ENCODE data around the gene AGPAT4.

AGPAT4 gene

GRCh38 chr6:161292145-161292544 lies 18.3 kb upstream of the AGPAT4 start:
- H3K9me3 ChIP-seq: no peaks in the 10 kb centered on the region
- no peak for TF ChIP-seq CTCF (IDR thresholded peaks at IDR 0.05)
- DNase-seq: no peak
- no peaks in the 10 kb centered on the region for H3K36me3 ChIP-seq
- H3K27ac ChIP-seq: no peak overlapping the region
- intact Hi-C loops (cut with DNase I; ENCODE audit: low total_unique reads): no loop called here
- no peaks in the 10 kb centered on the region for H3K27me3 ChIP-seq
- no peaks in the 10 kb centered on the region for H3K4me1 ChIP-seq
- H3K4me3 ChIP-seq: no peak overlapping the region

GRCh38 chr6:161290751-161291150 lies 16.9 kb upstream of the AGPAT4 start:
- H3K4me1 ChIP-seq: no peaks in the 10 kb centered on the region
- no peak for DNase-seq
- TF ChIP-seq CTCF (IDR thresholded peaks at IDR 0.05): no peak
- no peak overlapping the region for H3K4me3 ChIP-seq
- no peaks in the 10 kb centered on the region for H3K36me3 ChIP-seq
- no peaks in the 10 kb centered on the region for H3K27me3 ChIP-seq
- no peak overlapping the region for H3K27ac ChIP-seq
- intact Hi-C loops (cut with DNase I; ENCODE audit: low total_unique reads): no loop called here
- H3K9me3 ChIP-seq: no peaks in the 10 kb centered on the region

GRCh38 chr6:161284653-161285052 lies 10.8 kb upstream of the AGPAT4 start:
- Histone ChIP-seq H3K4me1 (no peaks in the 10 kb centered on the region), H3K4me3 (no peak overlapping the region), H3K9me3 (no peaks in the 10 kb centered on the region), H3K27ac (no peak overlapping the region), H3K36me3 (no peaks in the 10 kb centered on the region), H3K27me3 (no peaks in the 10 kb centered on the region)
- TF ChIP-seq CTCF (IDR thresholded peaks at IDR 0.05): no peak
- no peak for DNase-seq
- intact Hi-C loops (cut with DNase I; ENCODE audit: low total_unique reads): no loop called here

- TF ChIP-seq CTCF (IDR thresholded peaks at IDR 0.05): no peak
- Histone ChIP-seq H3K4me3 (no peak overlapping the region), H3K9me3 (no peaks in the 10 kb centered on the region), H3K27me3 (no peaks in the 10 kb centered on the region), H3K4me1 (no peaks in the 10 kb centered on the region), H3K36me3 (no peaks in the 10 kb centered on the region), H3K27ac (no peak overlapping the region)
- intact Hi-C loops (cut with DNase I; ENCODE audit: low total_unique reads): no loop called here
- no peak for DNase-seq
These were observed 7.2 kb upstream of the AGPAT4 start for GRCh38 chr6:161281092-161281491.

- intact Hi-C loops (cut with DNase I; ENCODE audit: low total_unique reads): no loop called here
- Histone ChIP-seq H3K4me1 (no peaks in the 10 kb centered on the region), H3K9me3 (no peaks in the 10 kb centered on the region), H3K27me3 (no peaks in the 10 kb centered on the region), H3K27ac (no peak overlapping the region), H3K4me3 (no peak overlapping the region), H3K36me3 (no peaks in the 10 kb centered on the region)
- no peak for DNase-seq
- TF ChIP-seq CTCF (IDR thresholded peaks at IDR 0.05): no peak
These were observed 6.0 kb upstream of the AGPAT4 start for GRCh38 chr6:161279677-161280415.

Measured in tibial artery (tissue), 4 donors.